ENCODE data around the gene NR4A3.

The NR4A3 gene

DNA sequence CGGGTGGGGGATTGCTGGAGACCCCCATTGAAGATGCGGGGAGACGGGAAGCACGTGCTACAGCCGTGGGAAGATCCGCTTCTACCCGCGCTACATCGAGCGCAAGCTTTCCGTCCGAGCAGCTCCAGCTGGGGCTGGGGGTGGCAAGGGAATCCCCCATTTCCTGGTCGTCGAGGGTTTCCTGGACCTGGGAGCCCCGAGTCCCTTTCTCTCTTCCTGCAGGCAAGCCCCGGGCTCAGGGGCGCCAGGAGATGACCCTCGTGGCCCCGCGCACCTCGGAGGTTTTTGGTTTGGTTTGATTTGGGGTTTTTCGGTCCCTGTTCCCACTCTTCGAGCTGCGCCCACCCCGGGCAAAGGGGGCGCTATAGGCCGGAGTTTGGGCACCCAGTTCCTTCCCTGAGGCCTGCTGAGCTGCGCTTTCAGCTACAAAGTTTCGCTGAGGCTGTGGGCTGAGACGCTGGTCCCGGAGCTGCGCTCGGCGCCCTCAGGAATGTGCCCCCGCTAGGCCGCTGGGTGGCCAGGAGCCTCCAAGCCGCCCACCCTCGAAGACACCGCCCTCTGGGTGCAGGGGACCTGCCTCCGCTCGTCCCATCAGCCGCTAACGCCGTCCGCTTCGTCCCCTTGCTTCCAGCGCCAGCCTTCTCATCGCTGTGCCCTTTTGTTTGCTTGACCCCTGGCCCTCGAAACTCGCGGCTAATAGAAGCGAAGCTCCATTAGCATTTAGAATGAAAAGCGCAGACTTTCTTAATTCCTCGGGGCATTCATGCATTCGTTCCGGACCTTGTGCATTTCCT, 2.9 kb downstream of the NR4A3 start:
- peak overlapping the region; percentile 56 for H3K9ac ChIP-seq (ENCODE audit: low read length)
- H3K36me3 ChIP-seq (ENCODE audit: control insufficient read depth, insufficient read depth, low read length): no peaks in the 10 kb centered on the region
- peaks cover 95% of the 10 kb centered on the region for H3K27me3 ChIP-seq (ENCODE audit: control insufficient read depth, insufficient read depth, low read length)
- no peak overlapping the region for H3K27ac ChIP-seq (ENCODE audit: low read depth, low read length)
- peak overlapping the region; percentile 77 for H3K4me3 ChIP-seq (ENCODE audit: low read depth, low read length)
- no peaks in the 10 kb centered on the region for H3K9me3 ChIP-seq (ENCODE audit: control insufficient read depth, insufficient read depth, low read depth, low read length)
- H3K4me1 ChIP-seq (ENCODE audit: control insufficient read depth, insufficient read depth, low read length): peaks cover 21% of the 10 kb centered on the region

- Histone ChIP-seq H3K9ac (ENCODE audit: low read length) (peak overlapping the region; percentile 56), H3K4me3 (ENCODE audit: low read depth, low read length) (peak overlapping the region; percentile 77), H3K4me1 (ENCODE audit: control insufficient read depth, insufficient read depth, low read length) (peaks cover 26% of the 10 kb centered on the region), H3K36me3 (ENCODE audit: control insufficient read depth, insufficient read depth, low read length) (no peaks in the 10 kb centered on the region), H3K27me3 (ENCODE audit: control insufficient read depth, insufficient read depth, low read length) (peaks cover 100% of the 10 kb centered on the region), H3K9me3 (ENCODE audit: control insufficient read depth, insufficient read depth, low read depth, low read length) (no peaks in the 10 kb centered on the region), H3K27ac (ENCODE audit: low read depth, low read length) (no peak overlapping the region)
These were observed 3.7 kb downstream of the NR4A3 start for GRCh38 chr9:99825172-99826046.

GRCh38 chr9:99826579-99826978, 4.9 kb downstream of the NR4A3 start:
- peaks cover 100% of the 10 kb centered on the region for H3K27me3 ChIP-seq (ENCODE audit: control insufficient read depth, insufficient read depth, low read length)

DNA sequence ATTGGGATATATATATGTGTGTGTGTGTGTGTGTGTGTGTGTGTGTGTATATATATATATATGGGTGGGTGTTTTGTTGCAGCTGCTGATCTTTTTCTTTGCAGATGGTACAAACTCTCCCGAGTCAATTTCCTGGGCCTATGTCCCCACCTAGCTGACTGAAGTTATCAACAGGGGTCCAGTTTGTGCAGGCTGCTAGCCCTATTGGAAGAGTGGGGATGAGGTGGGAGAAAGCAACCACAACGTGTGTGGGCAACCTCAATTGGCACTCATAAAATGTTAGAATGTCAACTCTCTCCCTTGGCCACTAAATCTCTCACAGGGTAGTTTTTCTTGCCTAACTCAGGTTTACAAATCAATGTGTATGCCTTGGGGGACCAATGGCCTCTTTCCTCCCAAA, 5.6 kb downstream of the NR4A3 start:
- Histone ChIP-seq H3K4me1 (ENCODE audit: control insufficient read depth, insufficient read depth, low read length) (peaks cover 26% of the 10 kb centered on the region), H3K27ac (ENCODE audit: low read depth, low read length) (no peak overlapping the region), H3K36me3 (ENCODE audit: control insufficient read depth, insufficient read depth, low read length) (no peaks in the 10 kb centered on the region), H3K9ac (ENCODE audit: low read length) (no peak overlapping the region), H3K4me3 (ENCODE audit: low read depth, low read length) (no peak overlapping the region), H3K27me3 (ENCODE audit: control insufficient read depth, insufficient read depth, low read length) (peaks cover 95% of the 10 kb centered on the region), H3K9me3 (ENCODE audit: control insufficient read depth, insufficient read depth, low read depth, low read length) (no peaks in the 10 kb centered on the region)

More at GRCh38 chr9:99826579-99826978, 4.9 kb downstream of the NR4A3 start:
- no peaks in the 10 kb centered on the region for H3K9me3 ChIP-seq (ENCODE audit: control insufficient read depth, insufficient read depth, low read depth, low read length)
- peaks cover 26% of the 10 kb centered on the region for H3K4me1 ChIP-seq (ENCODE audit: control insufficient read depth, insufficient read depth, low read length)
- no peak overlapping the region for H3K4me3 ChIP-seq (ENCODE audit: low read depth, low read length)
- no peak overlapping the region for H3K9ac ChIP-seq (ENCODE audit: low read length)
- no peaks in the 10 kb centered on the region for H3K36me3 ChIP-seq (ENCODE audit: control insufficient read depth, insufficient read depth, low read length)
- H3K27ac ChIP-seq (ENCODE audit: low read depth, low read length): no peak overlapping the region

DNA sequence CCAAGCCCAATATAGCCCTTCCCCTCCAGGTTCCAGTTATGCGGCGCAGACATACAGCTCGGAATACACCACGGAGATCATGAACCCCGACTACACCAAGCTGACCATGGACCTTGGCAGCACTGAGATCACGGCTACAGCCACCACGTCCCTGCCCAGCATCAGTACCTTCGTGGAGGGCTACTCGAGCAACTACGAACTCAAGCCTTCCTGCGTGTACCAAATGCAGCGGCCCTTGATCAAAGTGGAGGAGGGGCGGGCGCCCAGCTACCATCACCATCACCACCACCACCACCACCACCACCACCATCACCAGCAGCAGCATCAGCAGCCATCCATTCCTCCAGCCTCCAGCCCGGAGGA, 6.3 kb downstream of the NR4A3 start:
- Histone ChIP-seq H3K4me1 (ENCODE audit: control insufficient read depth, insufficient read depth, low read length) (peaks cover 23% of the 10 kb centered on the region), H3K36me3 (ENCODE audit: control insufficient read depth, insufficient read depth, low read length) (no peaks in the 10 kb centered on the region), H3K9ac (ENCODE audit: low read length) (no peak overlapping the region), H3K27ac (ENCODE audit: low read depth, low read length) (no peak overlapping the region), H3K4me3 (ENCODE audit: low read depth, low read length) (peak overlapping the region; percentile 51), H3K9me3 (ENCODE audit: control insufficient read depth, insufficient read depth, low read depth, low read length) (no peaks in the 10 kb centered on the region), H3K27me3 (ENCODE audit: control insufficient read depth, insufficient read depth, low read length) (peaks cover 87% of the 10 kb centered on the region)

DNA sequence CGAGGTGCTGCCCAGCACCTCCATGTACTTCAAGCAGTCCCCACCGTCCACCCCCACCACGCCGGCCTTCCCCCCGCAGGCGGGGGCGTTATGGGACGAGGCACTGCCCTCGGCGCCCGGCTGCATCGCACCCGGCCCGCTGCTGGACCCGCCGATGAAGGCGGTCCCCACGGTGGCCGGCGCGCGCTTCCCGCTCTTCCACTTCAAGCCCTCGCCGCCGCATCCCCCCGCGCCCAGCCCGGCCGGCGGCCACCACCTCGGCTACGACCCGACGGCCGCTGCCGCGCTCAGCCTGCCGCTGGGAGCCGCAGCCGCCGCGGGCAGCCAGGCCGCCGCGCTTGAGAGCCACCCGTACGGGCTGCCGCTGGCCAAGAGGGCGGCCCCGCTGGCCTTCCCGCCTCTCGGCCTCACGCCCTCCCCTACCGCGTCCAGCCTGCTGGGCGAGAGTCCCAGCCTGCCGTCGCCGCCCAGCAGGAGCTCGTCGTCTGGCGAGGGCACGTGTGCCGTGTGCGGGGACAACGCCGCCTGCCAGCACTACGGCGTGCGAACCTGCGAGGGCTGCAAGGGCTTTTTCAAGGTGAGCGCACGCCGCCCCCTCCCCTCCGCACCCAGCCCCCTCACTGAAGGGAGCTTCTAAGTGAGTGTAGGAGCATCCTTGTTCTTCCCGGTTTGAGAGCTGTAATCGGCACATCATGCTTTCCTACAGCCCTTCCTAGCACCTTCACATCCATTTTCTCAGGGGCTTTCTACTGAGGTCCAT, 6.9 kb downstream of the NR4A3 start:
- H3K4me3 ChIP-seq (ENCODE audit: low read depth, low read length): peak overlapping the region; percentile 51
- no peak overlapping the region for H3K9ac ChIP-seq (ENCODE audit: low read length)
- no peaks in the 10 kb centered on the region for H3K9me3 ChIP-seq (ENCODE audit: control insufficient read depth, insufficient read depth, low read depth, low read length)
- H3K27ac ChIP-seq (ENCODE audit: low read depth, low read length): no peak overlapping the region
- H3K4me1 ChIP-seq (ENCODE audit: control insufficient read depth, insufficient read depth, low read length): peaks cover 22% of the 10 kb centered on the region
- no peaks in the 10 kb centered on the region for H3K36me3 ChIP-seq (ENCODE audit: control insufficient read depth, insufficient read depth, low read length)
- H3K27me3 ChIP-seq (ENCODE audit: control insufficient read depth, insufficient read depth, low read length): peaks cover 86% of the 10 kb centered on the region

- peaks cover 54% of the 10 kb centered on the region for H3K27me3 ChIP-seq (ENCODE audit: control insufficient read depth, insufficient read depth, low read length)
- peaks cover 17% of the 10 kb centered on the region for H3K4me1 ChIP-seq (ENCODE audit: control insufficient read depth, insufficient read depth, low read length)
- H3K4me3 ChIP-seq (ENCODE audit: low read depth, low read length): no peak overlapping the region
- no peak overlapping the region for H3K27ac ChIP-seq (ENCODE audit: low read depth, low read length)
- H3K36me3 ChIP-seq (ENCODE audit: control insufficient read depth, insufficient read depth, low read length): no peaks in the 10 kb centered on the region
- no peak overlapping the region for H3K9ac ChIP-seq (ENCODE audit: low read length)
- H3K9me3 ChIP-seq (ENCODE audit: control insufficient read depth, insufficient read depth, low read depth, low read length): no peaks in the 10 kb centered on the region
These were observed 10.3 kb downstream of the NR4A3 start for GRCh38 chr9:99831857-99832557.

- no peaks in the 10 kb centered on the region for H3K36me3 ChIP-seq (ENCODE audit: control insufficient read depth, insufficient read depth, low read length)
- no peak overlapping the region for H3K9ac ChIP-seq (ENCODE audit: low read length)
- H3K4me1 ChIP-seq (ENCODE audit: control insufficient read depth, insufficient read depth, low read length): peaks cover 17% of the 10 kb centered on the region
- H3K9me3 ChIP-seq (ENCODE audit: control insufficient read depth, insufficient read depth, low read depth, low read length): no peaks in the 10 kb centered on the region
- peaks cover 49% of the 10 kb centered on the region for H3K27me3 ChIP-seq (ENCODE audit: control insufficient read depth, insufficient read depth, low read length)
- no peak overlapping the region for H3K4me3 ChIP-seq (ENCODE audit: low read depth, low read length)
- H3K27ac ChIP-seq (ENCODE audit: low read depth, low read length): no peak overlapping the region
These were observed 10.8 kb downstream of the NR4A3 start for GRCh38 chr9:99832558-99832864.

DNA sequence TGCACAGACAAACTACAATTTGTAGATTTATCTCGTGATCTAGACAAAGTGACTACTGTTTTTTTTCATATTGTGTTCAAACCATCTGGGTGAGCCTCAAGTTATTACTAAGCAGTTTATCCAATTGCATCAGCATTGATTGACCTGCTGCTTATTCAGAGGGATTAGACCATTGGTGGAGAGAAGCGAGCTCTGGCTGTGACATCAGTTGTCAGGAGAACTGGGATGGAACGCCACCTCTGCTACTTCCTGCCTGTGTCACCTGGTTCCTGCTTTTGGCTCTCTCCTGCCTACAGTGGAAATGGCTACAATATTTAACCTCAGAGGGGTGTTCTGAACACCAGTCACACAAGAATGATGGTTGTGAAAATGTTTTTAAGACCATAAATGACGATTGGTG, 12.1 kb downstream of the NR4A3 start:
- Histone ChIP-seq H3K4me3 (ENCODE audit: low read depth, low read length) (no peak overlapping the region), H3K27me3 (ENCODE audit: control insufficient read depth, insufficient read depth, low read length) (peaks cover 37% of the 10 kb centered on the region), H3K27ac (ENCODE audit: low read depth, low read length) (no peak overlapping the region), H3K9me3 (ENCODE audit: control insufficient read depth, insufficient read depth, low read depth, low read length) (no peaks in the 10 kb centered on the region), H3K9ac (ENCODE audit: low read length) (no peak overlapping the region), H3K4me1 (ENCODE audit: control insufficient read depth, insufficient read depth, low read length) (peaks cover 12% of the 10 kb centered on the region), H3K36me3 (ENCODE audit: control insufficient read depth, insufficient read depth, low read length) (no peaks in the 10 kb centered on the region)

DNA sequence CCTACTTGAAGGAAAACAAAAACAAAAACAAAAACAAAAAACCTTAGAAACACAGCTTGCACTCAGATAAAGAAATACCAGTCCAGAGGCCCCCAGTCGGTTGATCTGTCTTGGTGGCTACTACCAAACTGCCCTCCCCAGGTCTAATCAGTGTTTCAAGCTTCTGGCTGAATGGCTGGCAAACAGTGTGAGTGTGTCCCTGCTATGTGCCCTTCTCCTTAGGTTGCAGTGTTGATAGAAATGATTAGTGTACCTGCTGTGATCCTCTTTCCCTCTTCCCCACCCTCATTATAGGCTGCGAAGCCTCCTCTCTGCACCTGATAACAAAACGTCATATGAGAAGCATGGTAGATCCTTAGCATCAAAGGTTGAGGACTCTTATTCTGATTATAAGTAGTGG, 12.8 kb downstream of the NR4A3 start:
- H3K9me3 ChIP-seq (ENCODE audit: control insufficient read depth, insufficient read depth, low read depth, low read length): no peaks in the 10 kb centered on the region
- no peak overlapping the region for H3K9ac ChIP-seq (ENCODE audit: low read length)
- H3K4me3 ChIP-seq (ENCODE audit: low read depth, low read length): no peak overlapping the region
- no peaks in the 10 kb centered on the region for H3K36me3 ChIP-seq (ENCODE audit: control insufficient read depth, insufficient read depth, low read length)
- H3K4me1 ChIP-seq (ENCODE audit: control insufficient read depth, insufficient read depth, low read length): peaks cover 6% of the 10 kb centered on the region
- no peak overlapping the region for H3K27ac ChIP-seq (ENCODE audit: low read depth, low read length)
- H3K27me3 ChIP-seq (ENCODE audit: control insufficient read depth, insufficient read depth, low read length): peaks cover 30% of the 10 kb centered on the region
